Measurements from ENCODE around the gene PSMG1. TPM values are rescaled to one million over a fixed set of nuclear protein-coding genes. Genes with fewer than 3 reads are reported as not detected.

PSMG1 gene
- total and polyA plus RNA-seq, 9 of the 15 experiments (the other 6 are each of a cell fraction or from before 2014, with no cell fraction given): 54.5 to 427 (median 328) TPM

GRCh38 chr21:39198800-39199199 lies 15.5 kb upstream of the PSMG1 start:
- CTCF ChIA-PET (ENCODE audit: low intra/inter-chr PET ratio): no interaction called here
- no peaks in the 10 kb centered on the region for H3K79me2 ChIP-seq (ENCODE audit: control insufficient read depth, insufficient read depth, low read length)

GRCh38 chr21:39197448-39198233 lies 14.4 kb upstream of the PSMG1 start:
- CTCF ChIA-PET (ENCODE audit: low intra/inter-chr PET ratio): no interaction called here
- no peak overlapping the region for H3K4me2 ChIP-seq (ENCODE audit: insufficient read depth, low read length)
- no peak overlapping the region for H3K4me3 ChIP-seq
- FAIRE-seq: no peak
- no TSS peak for BruUV-seq (replicated peaks)
- no peaks in the 10 kb centered on the region for H3K27me3 ChIP-seq (ENCODE audit: control insufficient read depth in 2 of 2, insufficient read depth in 2 of 2, low read length in 2 of 2)
- H3K27ac ChIP-seq (ENCODE audit: extremely low read depth, low read depth, low read length): no peak overlapping the region
- in situ Hi-C loops (cut with MboI) (no loop called here), intact Hi-C loops (cut with micrococcal nuclease) (no loop called here)
- H3K9me1 ChIP-seq (ENCODE audit: control insufficient read depth, insufficient read depth, low read length): no peaks in the 10 kb centered on the region
- H3K9ac ChIP-seq (ENCODE audit: insufficient read depth in 1 of 2, low read depth in 2 of 2, low read length in 2 of 2): no peak overlapping the region
- POLR2A ChIA-PET: interaction anchor here (1.2 to 4.1 kb wide), 4 partner anchors 9 to 14 kb away, joined by 3 to 19 read pairs (median 7); partner anchors contain the start of gene PSMG1
- DNase-seq (ENCODE audit: extremely low read depth in 1 of 4, low spot score in 3 of 4): no peak
- WGBS (ENCODE audit: insufficient coverage, low coverage, missing lambda C conversion rate): 83% methylated on average over 5 of the region's 5 CpGs
- no peaks in the 10 kb centered on the region for H3K79me2 ChIP-seq (ENCODE audit: control insufficient read depth, insufficient read depth, low read length)
- no peaks in the 10 kb centered on the region for H4K20me1 ChIP-seq (replicated peaks; ENCODE audit: control insufficient read depth, insufficient read depth, low read length)
- H3K36me3 ChIP-seq (ENCODE audit: control insufficient read depth, insufficient read depth, low read length): peaks cover 90% of the 10 kb centered on the region
- H2AFZ ChIP-seq (ENCODE audit: low read depth, low read length): no peak overlapping the region
- no peaks in the 10 kb centered on the region for H3K9me3 ChIP-seq (replicated peaks; ENCODE audit: control insufficient read depth, insufficient read depth, low read depth, low read length)
- no peak for ATAC-seq
- H3K4me1 ChIP-seq (replicated peaks in 1 of 2; ENCODE audit: control insufficient read depth in 2 of 2, insufficient read depth in 2 of 2, low read length in 2 of 2): no peaks in the 10 kb centered on the region
- TF ChIP-seq ARID3B (CRISPR knock-in tag; IDR thresholded peaks at IDR 0.05; ENCODE audit: borderline replicate concordance) (no peak), GTF2F1 (IDR thresholded peaks at IDR 0.05; ENCODE audit: low read depth, low read length) (no peak), NCOA1 (IDR thresholded peaks at IDR 0.05; ENCODE audit: low read depth) (no peak), SRSF3 (IDR thresholded peaks at IDR 0.05; ENCODE audit: insufficient read depth, low read length) (no peak), HBP1 (CRISPR knock-in tag; IDR thresholded peaks at IDR 0.05) (no peak), SRSF9 (IDR thresholded peaks at IDR 0.05; ENCODE audit: borderline replicate concordance, low read depth, low read length) (no peak), ZEB2 (IDR thresholded peaks at IDR 0.05) (no peak), STAG1 (CRISPR knock-in tag; IDR thresholded peaks at IDR 0.05; ENCODE audit: borderline replicate concordance) (no peak), SMAD4 (CRISPR knock-in tag; conservative IDR thresholded peaks at IDR 0.05) (no peak), ARHGAP35 (IDR thresholded peaks at IDR 0.05; ENCODE audit: partially characterized antibody) (no peak)

More at GRCh38 chr21:39198800-39199199, 15.5 kb upstream of the PSMG1 start:
- H3K9ac ChIP-seq (ENCODE audit: insufficient read depth in 1 of 2, low read depth in 2 of 2, low read length in 2 of 2): no peak overlapping the region
- H3K4me2 ChIP-seq (ENCODE audit: insufficient read depth, low read length): no peak overlapping the region
- H3K27me3 ChIP-seq (ENCODE audit: control insufficient read depth in 2 of 2, insufficient read depth in 2 of 2, low read length in 2 of 2): no peaks in the 10 kb centered on the region
- no peak overlapping the region for H3K27ac ChIP-seq (ENCODE audit: extremely low read depth, low read depth, low read length)
- no peak overlapping the region for H3K4me3 ChIP-seq
- FAIRE-seq: no peak
- H3K9me3 ChIP-seq (replicated peaks; ENCODE audit: control insufficient read depth, insufficient read depth, low read depth, low read length): no peaks in the 10 kb centered on the region
- in situ Hi-C loops (cut with MboI): no loop called here
- TF ChIP-seq ZKSCAN1 (IDR thresholded peaks at IDR 0.05; ENCODE audit: low read depth, low read length) (no peak), NR2C1 (IDR thresholded peaks at IDR 0.05) (no peak), NR2C1 (tag; IDR thresholded peaks at IDR 0.05) (no peak), MTA2 (IDR thresholded peaks at IDR 0.05; ENCODE audit: low read depth) (no peak), ZNF707 (CRISPR knock-in tag; conservative IDR thresholded peaks at IDR 0.05) (no peak), ZC3H4 (CRISPR knock-in tag; IDR thresholded peaks at IDR 0.05; ENCODE audit: borderline replicate concordance) (no peak), HDAC1 (IDR thresholded peaks at IDR 0.05) (no peak)
- POLR2A ChIA-PET: interaction anchor here (0.8 to 4.1 kb wide), 5 partner anchors 8 to 17 kb away, joined by 3 to 19 read pairs (median 5); partner anchors contain the start of gene PSMG1
- no TSS peak for BruUV-seq (replicated peaks)
- no peaks in the 10 kb centered on the region for H3K9me1 ChIP-seq (ENCODE audit: control insufficient read depth, insufficient read depth, low read length)
- H4K20me1 ChIP-seq (replicated peaks; ENCODE audit: control insufficient read depth, insufficient read depth, low read length): no peaks in the 10 kb centered on the region
- peaks cover 91% of the 10 kb centered on the region for H3K36me3 ChIP-seq (ENCODE audit: control insufficient read depth, insufficient read depth, low read length)
- WGBS (ENCODE audit: insufficient coverage, low coverage, missing lambda C conversion rate): 90% methylated on average over 2 of the region's 2 CpGs
- no peak overlapping the region for H2AFZ ChIP-seq (ENCODE audit: low read depth, low read length)
- no peaks in the 10 kb centered on the region for H3K4me1 ChIP-seq (replicated peaks in 1 of 2; ENCODE audit: control insufficient read depth in 2 of 2, insufficient read depth in 2 of 2, low read length in 2 of 2)
- ATAC-seq: no peak
- intact Hi-C loops (cut with micrococcal nuclease): no loop called here
- DNase-seq (ENCODE audit: extremely low read depth in 1 of 4, low spot score in 3 of 4): no peak
